GM12874 (cell line): ENCODE measurements around the gene ZNF605.

Experiments
- TF ChIP-seq, protein P1 (sequence below): IDR thresholded peaks from 2 replicates; pipeline ENCODE4 v1.5.1; 2011; ENCODE audit warnings: low read depth, mild to moderate bottlenecking, control low read depth, low read length, moderate library complexity; ENCODE audit not compliant: insufficient read depth

Gene ZNF605

DNA sequence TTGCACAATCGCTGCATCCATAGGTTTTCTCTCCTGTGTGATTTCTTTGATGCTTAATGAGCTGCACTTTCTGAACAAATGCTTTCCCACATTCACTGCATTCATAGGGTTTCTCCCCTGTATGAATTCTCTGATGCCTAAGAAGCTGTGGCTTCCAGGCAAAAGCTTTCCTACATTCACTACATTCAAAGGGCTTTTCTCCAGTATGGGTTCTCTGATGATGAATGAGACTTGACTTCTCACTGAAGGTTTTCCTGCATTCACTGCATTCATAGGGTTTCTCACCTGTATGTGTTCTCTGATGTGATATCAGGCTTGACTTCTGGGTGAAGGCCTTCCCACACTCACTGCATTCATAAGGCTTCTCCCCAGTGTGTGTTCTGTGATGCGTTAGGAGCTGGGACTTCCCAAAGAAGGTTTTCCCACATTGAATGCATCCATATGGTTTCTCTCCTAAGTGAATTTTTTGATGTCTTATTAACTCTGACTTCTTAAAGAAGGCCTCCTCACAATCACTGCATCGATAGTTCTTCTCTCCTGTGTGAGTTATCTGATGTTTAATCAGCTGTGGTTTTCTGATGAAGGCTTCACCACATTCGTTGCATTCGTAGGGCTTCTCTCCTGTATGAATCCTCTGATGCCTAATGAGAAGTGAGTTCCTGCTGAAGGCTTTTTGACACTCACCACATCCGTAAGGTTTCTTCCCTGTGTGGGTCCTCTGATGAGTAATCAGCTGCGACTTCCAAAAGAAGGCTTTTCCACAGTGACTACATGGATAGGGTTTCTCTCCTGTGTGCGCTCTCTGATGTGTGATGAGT lies 30.3 kb downstream of the ZNF605 start:
- TF ChIP-seq, protein P1, sequence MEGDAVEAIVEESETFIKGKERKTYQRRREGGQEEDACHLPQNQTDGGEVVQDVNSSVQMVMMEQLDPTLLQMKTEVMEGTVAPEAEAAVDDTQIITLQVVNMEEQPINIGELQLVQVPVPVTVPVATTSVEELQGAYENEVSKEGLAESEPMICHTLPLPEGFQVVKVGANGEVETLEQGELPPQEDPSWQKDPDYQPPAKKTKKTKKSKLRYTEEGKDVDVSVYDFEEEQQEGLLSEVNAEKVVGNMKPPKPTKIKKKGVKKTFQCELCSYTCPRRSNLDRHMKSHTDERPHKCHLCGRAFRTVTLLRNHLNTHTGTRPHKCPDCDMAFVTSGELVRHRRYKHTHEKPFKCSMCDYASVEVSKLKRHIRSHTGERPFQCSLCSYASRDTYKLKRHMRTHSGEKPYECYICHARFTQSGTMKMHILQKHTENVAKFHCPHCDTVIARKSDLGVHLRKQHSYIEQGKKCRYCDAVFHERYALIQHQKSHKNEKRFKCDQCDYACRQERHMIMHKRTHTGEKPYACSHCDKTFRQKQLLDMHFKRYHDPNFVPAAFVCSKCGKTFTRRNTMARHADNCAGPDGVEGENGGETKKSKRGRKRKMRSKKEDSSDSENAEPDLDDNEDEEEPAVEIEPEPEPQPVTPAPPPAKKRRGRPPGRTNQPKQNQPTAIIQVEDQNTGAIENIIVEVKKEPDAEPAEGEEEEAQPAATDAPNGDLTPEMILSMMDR = no peak

DNA sequence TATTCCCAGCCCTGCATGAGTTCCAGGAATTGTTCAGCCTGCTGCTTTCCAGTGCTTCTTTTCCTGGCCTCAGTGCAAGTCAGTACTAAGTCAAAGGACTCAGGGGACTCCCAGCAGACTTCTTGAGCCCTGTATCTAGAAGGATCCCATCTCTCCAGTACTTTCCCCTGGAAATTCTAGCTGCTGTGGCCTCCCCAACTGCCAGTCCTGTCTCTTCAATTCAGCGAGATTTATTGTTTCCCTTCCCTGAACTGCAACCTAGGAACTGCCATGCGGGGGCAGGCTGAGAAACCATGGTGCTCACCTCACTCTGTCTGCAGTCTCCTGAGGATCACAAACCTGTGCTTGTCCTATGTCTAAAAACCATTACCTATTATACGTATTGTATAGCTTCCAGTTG lies 31.8 kb downstream of the ZNF605 start:
- TF ChIP-seq, protein P1 = no peak

DNA sequence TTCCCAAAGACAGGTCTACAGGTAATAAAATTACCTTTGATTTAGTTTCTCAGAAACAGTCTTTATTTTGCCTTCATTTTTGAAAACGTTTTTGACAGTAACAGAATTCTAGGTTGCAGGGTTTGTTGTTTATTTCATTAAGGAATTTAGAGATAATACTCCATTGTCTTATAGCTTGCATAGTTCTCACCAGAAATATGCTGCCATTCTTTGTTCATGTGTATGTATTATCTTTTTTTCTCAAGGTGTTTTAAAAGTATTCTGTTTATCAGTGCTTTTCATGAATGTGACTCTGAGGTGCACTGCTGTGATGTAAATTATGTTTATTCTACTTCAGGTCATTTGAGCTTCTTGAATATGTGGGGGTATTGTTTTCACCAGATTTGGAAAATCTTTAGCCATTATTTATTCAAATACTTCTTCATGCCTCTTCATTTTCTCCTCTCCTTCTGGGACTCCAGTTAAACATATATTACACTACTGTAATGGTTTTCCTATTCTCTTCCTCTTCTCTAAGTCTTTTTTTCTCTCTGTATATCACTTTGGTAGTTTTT lies 32.7 kb downstream of the ZNF605 start:
- TF ChIP-seq, protein P1 = no peak

DNA sequence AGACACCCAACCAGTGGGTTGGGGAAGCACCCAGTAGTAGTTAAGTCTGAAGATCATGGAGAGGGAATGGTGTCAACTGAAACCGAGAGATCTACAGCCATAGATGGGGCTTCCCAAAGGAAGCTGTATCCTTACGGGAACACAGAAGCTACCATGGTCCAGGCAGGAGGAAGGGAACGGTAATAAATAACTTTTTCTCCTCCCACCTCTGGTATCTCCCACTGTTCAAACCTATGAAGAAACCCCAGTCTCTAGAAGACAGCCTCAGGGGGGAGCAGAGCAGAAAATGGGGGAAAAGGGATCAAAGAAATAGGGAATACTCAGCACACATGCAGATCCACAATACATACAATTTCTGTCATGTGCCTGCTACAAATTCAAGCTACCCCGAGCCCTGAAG lies 33.4 kb downstream of the ZNF605 start:
- TF ChIP-seq, protein P1 = no peak

DNA sequence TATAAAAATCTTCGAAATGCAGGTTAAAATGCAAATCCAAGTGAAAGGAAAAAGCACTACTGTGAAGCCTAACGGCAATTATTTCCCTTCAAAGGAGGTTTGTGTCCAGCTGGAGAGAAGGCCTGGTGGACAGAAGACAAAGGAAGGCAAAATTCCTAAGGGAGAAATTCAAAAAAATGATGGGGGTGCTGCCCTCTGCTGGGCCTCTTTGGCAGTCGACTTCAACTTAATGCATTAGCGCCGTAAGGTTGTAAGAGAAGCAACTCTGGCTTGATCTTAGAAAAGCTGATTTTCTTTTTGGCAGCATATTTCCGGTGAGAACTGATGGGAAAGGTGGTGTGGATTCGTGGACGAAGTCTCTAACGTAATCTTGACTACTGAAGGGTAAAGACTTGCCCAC lies 34.4 kb downstream of the ZNF605 start:
- TF ChIP-seq, protein P1 = no peak

DNA sequence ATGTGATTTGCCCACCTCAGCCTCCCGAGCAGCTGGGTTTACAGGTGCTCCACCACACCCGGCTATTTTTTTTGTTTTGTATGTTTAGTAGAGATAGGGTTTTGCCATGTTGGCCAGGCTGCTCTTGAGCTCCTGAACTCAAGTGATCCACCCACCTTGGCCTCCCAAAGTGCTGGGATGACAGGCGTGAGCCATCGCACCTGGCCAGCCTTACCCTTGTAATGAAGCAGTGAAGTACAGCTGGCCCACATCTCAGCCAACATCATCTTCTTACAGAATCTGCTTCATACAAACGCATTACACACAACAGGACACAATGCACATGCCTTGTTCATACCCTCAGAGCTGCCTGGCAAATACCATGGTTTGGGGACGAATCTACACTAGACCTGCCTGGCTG lies 37.4 kb downstream of the ZNF605 start:
- TF ChIP-seq, protein P1 = no peak

DNA sequence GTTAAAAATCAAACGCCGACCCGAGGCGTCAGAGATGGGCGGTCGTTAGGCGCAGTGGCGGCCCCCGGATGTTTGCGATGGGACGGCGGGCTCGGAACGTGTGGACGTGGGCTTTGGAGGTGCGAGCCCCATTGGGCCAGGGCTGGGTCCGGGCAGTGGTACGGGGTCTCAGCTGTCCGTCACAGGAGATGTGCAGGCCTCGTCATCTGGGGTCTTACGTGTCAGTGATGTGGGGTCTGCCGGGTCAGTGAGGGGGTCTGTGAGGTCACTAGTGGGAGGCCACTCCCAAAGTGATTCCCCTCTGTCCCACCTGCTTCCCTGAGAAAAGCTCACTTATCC lies 47.1 kb downstream of the ZNF605 start:
- TF ChIP-seq, protein P1 = no peak
